Hepatocyte (in vitro differentiated cells): ENCODE data around the gene CSH1. TPM values are rescaled to one million over a fixed set of nuclear protein-coding genes. Genes with fewer than 3 reads are reported as not detected.
"Not testable (repeated sequence)": the region's sequence is repeated elsewhere in the genome, so short reads cannot be mapped to it uniquely, and the experiment has no call there.

Experiments used
- DNase-seq: peaks from one replicate; pipeline ENCODE4 v3.0.0-alpha.2; 2016; ENCODE audit warnings: low spot score
- H2AFZ ChIP-seq: fragments of 200-600 bp; sonication (generic); 2 replicates; pipeline ENCODE4 v1.6.0; 2016; ENCODE audit warnings: antibody characterized with exemption, mild to moderate bottlenecking
- H3K27ac ChIP-seq: fragments of 200-600 bp; sonication (generic); 2 replicates; pipeline ENCODE4 v1.5.1; 2016; ENCODE audit warnings: mild to moderate bottlenecking
- H3K27me3 ChIP-seq: fragments of 200-600 bp; sonication (generic); 2 replicates; pipeline ENCODE4 v1.6.1; 2016
- H3K36me3 ChIP-seq: fragments of 200-600 bp; sonication (generic); replicated peaks from 2 replicates; pipeline ENCODE4 v1.5.1; 2016; ENCODE audit warnings: low read depth; ENCODE audit not compliant: insufficient read depth
- H3K4me1 ChIP-seq: fragments of 200-600 bp; sonication (generic); 2 replicates; pipeline ENCODE4 v1.5.1; 2016; ENCODE audit warnings: mild to moderate bottlenecking, moderate library complexity; ENCODE audit not compliant: insufficient read depth
- H3K4me2 ChIP-seq: fragments of 200-600 bp; sonication (generic); 2 replicates; pipeline ENCODE4 v1.6.0; 2016
- H3K4me3 ChIP-seq: fragments of 200-600 bp; sonication (generic); 2 replicates; pipeline ENCODE4 v1.5.1; 2016; ENCODE audit warnings: mild to moderate bottlenecking
- H3K79me2 ChIP-seq: fragments of 200-600 bp; sonication (generic); 2 replicates; pipeline ENCODE4 v1.6.0; 2017; ENCODE audit warnings: mild to moderate bottlenecking
- H3K9me2 ChIP-seq: fragments of 200-600 bp; sonication (generic); replicated peaks from 2 replicates; pipeline ENCODE4 v1.6.0; 2017; ENCODE audit warnings: mild to moderate bottlenecking; ENCODE audit not compliant: insufficient read depth
- H3K9me3 ChIP-seq: fragments of 200-600 bp; sonication (generic); 2 replicates; pipeline ENCODE4 v1.5.1; 2016; ENCODE audit warnings: low read depth, mild to moderate bottlenecking
- H4K20me1 ChIP-seq: fragments of 200-600 bp; sonication (generic); 2 replicates; pipeline ENCODE4 v1.6.0; 2016; ENCODE audit warnings: mild to moderate bottlenecking; ENCODE audit not compliant: insufficient read depth, poor library complexity, severe bottlenecking
- EZH2 ChIP-seq: fragments of 200-600 bp; sonication (generic); IDR thresholded peaks from 2 replicates; pipeline ENCODE4 v1.6.1; 2016; ENCODE audit warnings: antibody characterized with exemption, mild to moderate bottlenecking, borderline replicate concordance
- EZH2phosphoT487 ChIP-seq: fragments of 200-600 bp; sonication (generic); IDR thresholded peaks from one replicate; pipeline ENCODE4 v1.6.1; 2018; ENCODE audit warnings: antibody characterized with exemption, mild to moderate bottlenecking, low read depth, moderate library complexity; ENCODE audit not compliant: unreplicated experiment, severe bottlenecking
- WGBS: methylation state at CpG from one replicate; pipeline ENCODE4 v1.1.6; 2016; ENCODE audit warnings: low lambda C conversion rate; ENCODE audit errors: missing lambda C conversion rate; 5-methylcytosine and 5-hydroxymethylcytosine counted together
- polyA plus RNA-seq: library from polyadenylated mRNA; unstranded; fragments of >200 nt; fragmentation: Nextera tagmentation; extraction: Ambion mirVana; gene quantifications from 2 replicates; pipeline ENCODE4 v1.2.1, GENCODE V29; 2016
- total RNA-seq: library from RNA; depleted of rRNA; stranded (reverse); fragments of >200 nt; gene quantifications from 2 replicates; pipeline ENCODE4 v1.2.3, GENCODE V29; 2014
- TF ChIP-seq, protein P1 (sequence below): fragments of 200-600 bp; sonication (generic); IDR thresholded peaks from 2 replicates; pipeline ENCODE4 v1.5.1; 2016; ENCODE audit warnings: antibody characterized with exemption, mild to moderate bottlenecking; ENCODE audit not compliant: poor library complexity

Gene CSH1
- total and polyA plus RNA-seq, 2 experiments from 2014 or later, result 1.1 TPM; not detected in 1

DNA sequence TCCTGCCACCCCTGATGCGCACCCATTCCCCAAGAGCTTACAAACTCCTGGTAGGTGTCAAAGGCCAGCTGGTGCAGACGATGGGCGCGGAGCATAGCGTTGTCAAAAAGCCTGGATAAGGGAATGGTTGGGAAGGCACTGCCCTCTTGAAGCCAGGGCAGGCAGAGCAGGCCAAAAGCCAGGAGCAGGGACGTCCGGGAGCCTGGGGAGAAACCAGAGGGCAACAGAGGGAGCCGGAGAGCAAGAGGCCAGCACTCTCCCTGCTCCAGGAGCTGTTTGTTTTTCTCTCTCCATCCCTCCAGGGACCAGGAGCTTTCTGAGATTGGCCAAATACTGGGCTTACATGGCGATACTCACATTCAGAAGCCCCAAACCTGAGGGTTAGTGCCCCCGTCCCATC, 21.9 kb upstream of the CSH1 start:
- peaks cover 7% of the 10 kb centered on the region for H3K27me3 ChIP-seq
- H3K4me3 ChIP-seq, result no peak overlapping the region
- 31% methylated on average over 10 of the region's 10 CpGs for WGBS
- no peak overlapping the region for H3K27ac ChIP-seq
- no peak for DNase-seq
- H2AFZ ChIP-seq, result no peak overlapping the region
- H3K9me2 ChIP-seq, result no peaks in the 10 kb centered on the region
- H3K4me2 ChIP-seq, result no peak overlapping the region
- TF ChIP-seq EZH2phosphoT487 (no peak), EZH2 (no peak)
- TF ChIP-seq, protein P1, sequence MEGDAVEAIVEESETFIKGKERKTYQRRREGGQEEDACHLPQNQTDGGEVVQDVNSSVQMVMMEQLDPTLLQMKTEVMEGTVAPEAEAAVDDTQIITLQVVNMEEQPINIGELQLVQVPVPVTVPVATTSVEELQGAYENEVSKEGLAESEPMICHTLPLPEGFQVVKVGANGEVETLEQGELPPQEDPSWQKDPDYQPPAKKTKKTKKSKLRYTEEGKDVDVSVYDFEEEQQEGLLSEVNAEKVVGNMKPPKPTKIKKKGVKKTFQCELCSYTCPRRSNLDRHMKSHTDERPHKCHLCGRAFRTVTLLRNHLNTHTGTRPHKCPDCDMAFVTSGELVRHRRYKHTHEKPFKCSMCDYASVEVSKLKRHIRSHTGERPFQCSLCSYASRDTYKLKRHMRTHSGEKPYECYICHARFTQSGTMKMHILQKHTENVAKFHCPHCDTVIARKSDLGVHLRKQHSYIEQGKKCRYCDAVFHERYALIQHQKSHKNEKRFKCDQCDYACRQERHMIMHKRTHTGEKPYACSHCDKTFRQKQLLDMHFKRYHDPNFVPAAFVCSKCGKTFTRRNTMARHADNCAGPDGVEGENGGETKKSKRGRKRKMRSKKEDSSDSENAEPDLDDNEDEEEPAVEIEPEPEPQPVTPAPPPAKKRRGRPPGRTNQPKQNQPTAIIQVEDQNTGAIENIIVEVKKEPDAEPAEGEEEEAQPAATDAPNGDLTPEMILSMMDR, result no peak
- no peaks in the 10 kb centered on the region for H4K20me1 ChIP-seq
- H3K79me2 ChIP-seq, result no peaks in the 10 kb centered on the region
- no peaks in the 10 kb centered on the region for H3K36me3 ChIP-seq
- no peaks in the 10 kb centered on the region for H3K9me3 ChIP-seq
- no peaks in the 10 kb centered on the region for H3K4me1 ChIP-seq

- WGBS, result 75% methylated on average over 13 of the region's 13 CpGs
- no peak overlapping the region for H2AFZ ChIP-seq
- H3K9me3 ChIP-seq, result no peaks in the 10 kb centered on the region
- DNase-seq, result no peak
- no peak overlapping the region for H3K27ac ChIP-seq
- no peaks in the 10 kb centered on the region for H4K20me1 ChIP-seq
- no peaks in the 10 kb centered on the region for H3K4me1 ChIP-seq
- H3K79me2 ChIP-seq, result no peaks in the 10 kb centered on the region
- H3K27me3 ChIP-seq, result peaks cover 7% of the 10 kb centered on the region
- no peak overlapping the region for H3K4me2 ChIP-seq
- no peak overlapping the region for H3K4me3 ChIP-seq
- TF ChIP-seq EZH2 (no peak), EZH2phosphoT487 (no peak)
- TF ChIP-seq, protein P1, result no peak
- no peaks in the 10 kb centered on the region for H3K36me3 ChIP-seq
- H3K9me2 ChIP-seq, result no peaks in the 10 kb centered on the region
These were observed 21.3 kb upstream of the CSH1 start for GRCh38 chr17:63917646-63918045.

DNA sequence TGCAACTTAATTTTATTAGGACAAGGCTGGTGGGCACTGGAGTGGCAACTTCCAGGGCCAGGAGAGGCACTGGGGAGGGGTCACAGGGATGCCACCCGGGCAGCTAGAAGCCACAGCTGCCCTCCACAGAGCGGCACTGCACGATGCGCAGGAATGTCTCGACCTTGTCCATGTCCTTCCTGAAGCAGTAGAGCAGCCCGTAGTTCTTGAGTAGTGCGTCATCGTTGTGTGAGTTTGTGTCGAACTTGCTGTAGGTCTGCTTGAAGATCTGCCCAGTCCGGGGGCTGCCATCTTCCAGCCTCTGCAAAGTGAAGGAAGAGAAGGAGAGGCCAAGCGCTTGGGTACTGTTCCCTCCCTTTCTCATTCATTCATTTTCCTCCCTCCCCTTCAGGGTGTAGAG, 20.8 kb upstream of the CSH1 start:
- not testable (repeated sequence) for H3K27ac ChIP-seq, H3K27me3 ChIP-seq, H2AFZ ChIP-seq, H3K36me3 ChIP-seq, H3K9me3 ChIP-seq, H3K4me2 ChIP-seq, H3K4me3 ChIP-seq, H4K20me1 ChIP-seq, DNase-seq, H3K79me2 ChIP-seq, H3K4me1 ChIP-seq, H3K9me2 ChIP-seq
- 95% methylated on average over 11 of the region's 11 CpGs for WGBS

GRCh38 chr17:63916566-63917185, 20.3 kb upstream of the CSH1 start:
- peaks cover 7% of the 10 kb centered on the region for H3K27me3 ChIP-seq
- H3K36me3 ChIP-seq, result no peaks in the 10 kb centered on the region
- H3K27ac ChIP-seq, result no peak overlapping the region
- 86% methylated on average over 12 of the region's 12 CpGs for WGBS
- TF ChIP-seq, protein P1, result no peak
- TF ChIP-seq EZH2phosphoT487, result no peak
- no peak for TF ChIP-seq EZH2
- no peak for DNase-seq
- H3K9me2 ChIP-seq, result no peaks in the 10 kb centered on the region
- no peak overlapping the region for H3K4me2 ChIP-seq
- no peaks in the 10 kb centered on the region for H3K79me2 ChIP-seq
- no peaks in the 10 kb centered on the region for H3K9me3 ChIP-seq
- no peaks in the 10 kb centered on the region for H3K4me1 ChIP-seq
- no peaks in the 10 kb centered on the region for H4K20me1 ChIP-seq
- H2AFZ ChIP-seq, result no peak overlapping the region
- H3K4me3 ChIP-seq, result no peak overlapping the region

- not testable (repeated sequence) for DNase-seq, H3K27me3 ChIP-seq, H3K4me2 ChIP-seq, H2AFZ ChIP-seq, H4K20me1 ChIP-seq, H3K36me3 ChIP-seq, H3K9me2 ChIP-seq, H3K4me3 ChIP-seq, H3K9me3 ChIP-seq, H3K4me1 ChIP-seq, H3K79me2 ChIP-seq, H3K27ac ChIP-seq
- WGBS, result 90% methylated on average over 10 of the region's 10 CpGs
These were observed 19.4 kb upstream of the CSH1 start for GRCh38 chr17:63915753-63916152.
